PFSK-1 (cell line): ENCODE data around the gene NDUFAF5.

Source experiments
- FOXP2 ChIP-seq: optimal IDR thresholded peaks from 2 replicates; pipeline ENCODE3; 2011; ENCODE audit warnings: borderline replicate concordance, control low read depth, inconsistent platforms; ENCODE audit not compliant: insufficient read depth; ENCODE audit errors: extremely low read length, extremely low read depth
- REST ChIP-seq, 2 experiments: IDR thresholded peaks; 2 replicates each; pipeline versions ENCODE4 v1.6.1 to v1.8.0; 2011 to 2012; ENCODE audit warnings: low read depth in 2 of 2, low read length in 2 of 2, control low read depth in 1 of 2, inconsistent platforms in 1 of 2, mild to moderate bottlenecking in 1 of 2, moderate library complexity in 1 of 2; ENCODE audit not compliant: insufficient read depth in 1 of 2

- no peak for TF ChIP-seq REST (IDR thresholded peaks at IDR 0.05; ENCODE audit: insufficient read depth in 1 of 2, low read depth in 2 of 2, low read length in 2 of 2)
- TF ChIP-seq FOXP2: no peak
Observed at GRCh38 chr20:13819885-13820645, 35.2 kb downstream of the NDUFAF5 start.
